ENCODE measurements around the gene SFXN3. TPM values are rescaled to one million over a fixed set of nuclear protein-coding genes. Genes with fewer than 3 reads are reported as not detected.
"Not testable (repeated sequence)": the region's sequence is repeated elsewhere in the genome, so short reads cannot be mapped to it uniquely, and the experiment has no call there.

Gene SFXN3
- total RNA-seq, 1 experiment from 2014 or later, result 32.1 TPM

DNA sequence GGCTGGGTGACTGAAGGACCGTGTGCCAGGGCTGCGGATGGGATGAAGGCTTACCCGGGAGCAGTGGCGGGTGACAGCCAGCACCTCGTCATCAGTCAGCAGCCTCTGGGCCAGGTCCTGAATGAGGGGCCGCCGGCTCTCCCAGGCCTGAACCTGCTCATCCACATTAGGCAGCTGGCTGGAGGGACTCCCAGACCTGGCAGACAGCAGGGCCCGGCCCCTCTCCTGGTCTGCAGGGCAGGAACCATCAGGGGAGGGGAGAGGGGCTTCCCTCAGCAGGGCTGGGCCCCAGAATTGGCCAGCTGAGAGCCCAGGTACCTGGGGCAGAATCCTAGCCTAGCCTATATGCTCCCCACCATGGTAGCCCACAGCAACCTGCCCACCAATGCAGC, 15.5 kb upstream of the SFXN3 start:
- no peak for DNase-seq (ENCODE audit: low read depth)

DNA sequence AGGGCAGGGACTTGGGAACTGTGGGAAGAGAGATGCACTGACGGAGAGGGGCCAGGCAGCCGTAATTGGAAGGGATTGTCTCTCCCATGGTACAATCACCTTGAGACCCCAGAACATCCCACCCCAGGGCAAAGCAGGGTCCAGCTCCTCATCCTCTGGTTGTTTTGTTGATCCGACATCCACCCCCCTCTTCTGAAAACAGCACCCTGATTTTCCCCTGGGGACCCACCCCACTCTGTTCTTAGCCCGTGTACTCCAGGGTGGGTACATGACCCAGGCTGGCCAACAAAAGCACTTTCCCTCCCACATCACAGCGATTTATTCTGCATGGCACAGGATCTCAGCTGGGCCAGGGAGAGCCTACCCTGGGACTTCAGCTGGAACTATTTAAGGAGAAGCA, 14.2 kb upstream of the SFXN3 start:
- DNase-seq (ENCODE audit: low read depth), result no peak

DNA sequence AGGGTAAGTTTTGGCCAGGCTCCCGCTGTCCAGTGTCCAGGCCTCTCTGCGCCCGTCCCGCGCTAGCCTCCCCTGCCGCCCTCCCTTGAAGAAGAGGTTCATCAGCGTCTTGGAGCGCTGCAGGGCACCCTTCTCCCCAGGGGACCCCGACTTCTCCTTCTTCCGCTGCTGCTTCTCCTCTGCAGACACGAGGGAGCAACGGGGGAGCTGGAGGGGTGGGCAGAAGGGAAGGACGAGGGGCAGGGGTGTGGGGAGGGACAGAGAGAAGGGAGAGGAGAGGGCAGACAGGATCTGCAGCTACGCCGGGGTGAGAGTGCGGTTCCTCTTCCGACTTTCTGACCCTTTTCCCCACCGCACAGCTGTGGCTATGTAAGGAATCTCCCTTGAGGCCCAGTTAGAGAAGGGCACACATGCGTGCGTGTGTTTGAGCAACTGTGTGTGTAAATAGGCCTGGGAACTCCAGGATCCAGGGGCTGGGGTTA, 12.9 kb upstream of the SFXN3 start:
- no peak for DNase-seq (ENCODE audit: low read depth)

DNA sequence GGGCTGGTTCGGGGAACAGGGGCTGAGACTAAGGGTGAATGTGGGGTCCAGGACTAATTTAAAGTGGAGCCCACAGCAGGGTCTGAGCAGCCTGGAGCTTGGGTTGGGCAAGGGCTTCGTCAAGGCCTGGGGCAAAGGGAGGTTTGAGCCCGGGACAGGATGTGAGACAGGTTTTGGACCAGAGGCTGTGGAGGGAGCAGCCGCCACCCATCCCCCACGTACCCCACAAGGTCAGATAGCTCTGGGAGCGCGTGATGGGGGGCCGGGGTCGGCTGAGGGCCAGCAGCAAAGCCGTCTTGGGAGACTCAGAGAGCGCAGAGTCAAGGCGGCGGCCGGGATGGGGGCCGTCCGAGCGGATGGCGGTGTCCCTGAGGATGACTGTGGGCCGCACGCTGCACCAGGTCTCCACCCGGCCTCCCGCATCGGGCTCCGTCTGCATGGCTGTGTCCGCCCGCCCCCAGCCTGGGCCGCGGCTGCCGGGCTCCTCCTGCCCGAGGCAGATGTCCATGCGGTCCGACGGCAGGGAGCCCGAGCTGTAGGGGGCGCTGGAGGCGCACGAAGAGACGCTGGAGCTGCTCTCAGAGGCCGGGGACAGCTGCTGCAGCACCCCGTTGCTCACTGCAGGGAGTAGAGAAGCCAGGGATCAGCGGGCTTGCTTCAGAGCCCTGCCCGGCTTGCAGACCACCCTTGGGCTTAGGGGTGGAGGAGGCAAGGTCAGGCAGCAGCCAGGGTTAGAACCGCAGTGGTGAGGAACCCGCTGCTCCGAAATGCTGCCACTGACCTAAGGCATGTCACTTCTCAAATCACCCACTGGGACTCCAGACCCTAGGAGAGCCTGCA, 12.2 kb upstream of the SFXN3 start:
- peak; percentile 85 for DNase-seq (ENCODE audit: low read depth)

DNA sequence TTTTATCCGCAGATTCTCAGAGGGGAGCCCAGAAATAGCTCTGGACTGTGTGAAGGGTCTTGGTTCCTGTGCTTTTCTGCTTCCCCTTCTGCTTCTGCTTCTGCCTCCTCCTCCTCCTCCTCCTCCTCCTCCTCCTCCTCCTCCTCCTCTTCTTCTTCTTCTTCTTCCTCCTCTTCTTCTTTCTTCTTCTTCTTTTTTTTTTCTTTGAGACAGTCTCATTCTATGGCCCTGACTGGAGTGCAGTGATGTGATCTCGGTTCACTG, 11.7 kb upstream of the SFXN3 start:
- DNase-seq (ENCODE audit: low read depth), result no peak

DNA sequence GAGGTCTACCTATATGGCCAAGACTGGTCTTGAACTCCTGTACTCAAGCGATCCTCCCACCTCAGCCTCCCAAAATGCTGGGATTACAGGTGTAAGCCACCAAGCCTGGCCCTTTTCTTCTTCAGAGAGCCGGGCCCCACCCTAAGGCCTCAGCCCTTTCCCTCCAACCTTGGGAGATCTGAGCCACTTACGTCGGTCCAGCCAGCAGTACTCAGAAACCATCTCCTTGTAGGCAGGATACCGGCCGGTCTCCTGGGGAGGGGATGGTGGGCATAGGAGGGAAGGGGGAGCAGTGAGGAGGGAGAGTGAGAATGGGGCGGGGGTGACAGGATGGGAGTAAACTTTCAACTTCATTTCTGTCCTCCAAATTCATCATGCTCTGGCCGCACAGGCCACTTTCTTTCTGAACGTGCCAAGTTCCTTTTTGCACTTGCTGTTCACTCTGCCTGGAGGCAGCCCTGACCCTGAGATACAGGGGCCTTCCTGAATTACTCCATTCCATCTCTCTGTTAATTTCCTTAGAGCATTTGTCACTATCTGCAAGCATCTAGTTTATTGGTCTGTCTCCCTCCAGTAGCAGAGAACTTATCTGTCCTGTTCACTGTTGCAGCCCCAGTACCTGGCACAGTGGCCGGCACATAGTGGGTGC, 10.5 kb upstream of the SFXN3 start:
- no peak for DNase-seq (ENCODE audit: low read depth)

DNA sequence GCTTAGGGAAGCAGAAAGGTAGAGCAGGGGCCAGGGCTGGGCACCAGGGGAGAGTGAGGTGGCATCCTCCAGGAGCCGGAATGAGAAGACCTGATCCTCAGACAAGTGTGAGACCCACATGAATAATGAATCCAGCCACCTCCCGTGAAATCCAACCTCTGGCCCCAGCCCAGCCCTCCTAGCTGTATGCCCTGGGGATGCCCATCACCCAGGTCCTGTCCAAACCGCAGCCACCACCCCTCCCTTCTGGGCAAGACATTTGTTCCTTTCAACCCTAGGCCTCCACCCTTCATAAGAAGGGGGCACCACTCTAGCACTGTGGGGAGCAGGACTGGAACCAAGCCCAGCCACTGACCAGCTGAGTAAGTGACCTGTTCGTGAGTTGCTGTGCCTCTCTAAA, 9.8 kb upstream of the SFXN3 start:
- DNase-seq (ENCODE audit: low read depth), result no peak

DNA sequence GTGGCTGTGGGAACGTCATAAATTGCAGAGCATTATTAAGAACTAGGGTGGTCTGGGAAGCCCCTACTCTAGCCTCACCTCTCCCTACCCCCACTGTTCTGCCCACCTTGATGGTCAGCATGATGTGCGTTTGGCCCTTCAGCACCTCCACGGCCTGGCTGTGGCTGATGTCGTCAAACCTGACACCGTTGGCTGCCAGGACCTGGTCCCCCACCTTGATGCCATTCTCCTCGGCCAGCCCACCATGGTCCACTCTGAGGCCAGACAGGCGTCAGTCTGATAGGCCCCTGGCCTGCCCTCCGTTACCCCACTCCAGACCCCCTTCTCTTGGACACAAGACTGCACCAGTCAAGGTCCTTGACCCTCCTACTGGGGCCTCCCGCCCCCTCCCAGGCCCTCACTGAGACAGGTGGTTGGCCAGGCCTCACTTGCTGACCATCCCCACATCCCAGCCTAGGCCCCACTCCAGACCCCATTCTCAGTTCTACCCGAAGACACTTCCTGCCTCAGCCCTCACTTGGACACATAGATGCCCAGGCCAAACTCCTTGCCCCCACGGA, 9.3 kb upstream of the SFXN3 start:
- no peak for DNase-seq (ENCODE audit: low read depth)

DNA sequence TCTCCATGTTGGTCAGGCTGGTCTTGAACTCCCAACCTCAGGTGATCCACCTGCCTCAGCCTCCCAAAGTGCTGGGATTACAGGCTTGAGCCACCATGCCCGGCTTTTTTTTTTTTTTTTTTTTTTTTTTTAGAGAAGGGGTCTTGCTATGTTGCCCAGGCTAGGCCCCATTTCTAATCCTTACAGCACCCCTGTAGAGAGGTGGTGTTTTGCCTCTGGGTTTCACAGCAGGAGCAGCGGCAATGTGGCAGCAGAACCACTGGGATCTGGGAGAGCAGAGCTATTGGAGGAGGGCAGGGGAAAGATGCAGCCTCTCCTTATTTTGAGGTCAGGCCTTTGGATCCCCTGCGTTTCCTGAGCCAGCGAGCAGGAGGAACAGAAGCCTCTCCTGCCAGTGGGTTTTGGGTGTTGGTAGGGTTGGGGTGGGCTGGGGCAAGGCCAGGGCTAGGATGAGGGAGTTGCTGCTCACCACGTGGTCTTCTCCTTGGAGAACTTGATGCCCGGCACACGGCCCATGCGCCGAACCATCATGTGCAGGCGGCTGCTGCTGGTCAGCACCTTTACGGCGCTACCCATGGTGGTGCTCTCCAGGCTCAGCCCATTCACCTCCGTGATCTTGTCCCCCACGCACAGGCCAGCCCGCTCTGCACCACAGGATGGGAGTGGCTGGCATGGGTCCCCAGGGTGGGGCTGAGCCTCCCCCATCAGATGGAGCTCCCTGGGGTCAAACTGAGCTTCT, 7.9 kb upstream of the SFXN3 start:
- DNase-seq (ENCODE audit: low read depth), result no peak

DNA sequence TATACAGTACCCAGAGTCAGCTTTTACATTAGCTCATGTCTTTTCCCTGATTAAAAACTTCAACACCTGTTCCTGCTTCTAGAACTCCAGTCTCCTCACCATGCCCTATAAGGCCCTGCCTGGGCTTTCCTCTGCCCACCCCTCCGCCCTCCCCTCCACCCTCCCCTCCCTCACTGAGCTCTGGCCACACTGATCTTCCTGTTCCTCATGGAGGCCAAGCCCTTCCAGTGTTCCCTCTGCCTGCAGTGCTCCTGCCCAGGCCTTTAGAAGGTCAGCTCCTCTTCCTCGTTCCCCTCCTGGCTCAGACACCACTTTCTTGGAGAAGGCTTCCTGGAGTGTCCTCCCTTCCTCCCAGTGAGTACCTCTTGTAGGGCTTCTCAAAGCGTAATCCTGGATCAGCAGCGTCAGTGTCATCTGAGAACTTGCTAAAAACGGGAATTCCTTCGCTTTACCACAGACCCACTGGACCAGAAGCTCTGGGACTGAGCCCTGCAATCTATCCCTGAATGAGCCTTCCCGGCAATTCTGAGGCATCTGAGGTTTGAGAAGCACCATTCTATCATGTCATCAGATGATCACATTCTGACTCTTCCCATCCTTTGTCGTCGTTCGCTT, 3.8 kb upstream of the SFXN3 start:
- DNase-seq (ENCODE audit: low read depth), result no peak

DNA sequence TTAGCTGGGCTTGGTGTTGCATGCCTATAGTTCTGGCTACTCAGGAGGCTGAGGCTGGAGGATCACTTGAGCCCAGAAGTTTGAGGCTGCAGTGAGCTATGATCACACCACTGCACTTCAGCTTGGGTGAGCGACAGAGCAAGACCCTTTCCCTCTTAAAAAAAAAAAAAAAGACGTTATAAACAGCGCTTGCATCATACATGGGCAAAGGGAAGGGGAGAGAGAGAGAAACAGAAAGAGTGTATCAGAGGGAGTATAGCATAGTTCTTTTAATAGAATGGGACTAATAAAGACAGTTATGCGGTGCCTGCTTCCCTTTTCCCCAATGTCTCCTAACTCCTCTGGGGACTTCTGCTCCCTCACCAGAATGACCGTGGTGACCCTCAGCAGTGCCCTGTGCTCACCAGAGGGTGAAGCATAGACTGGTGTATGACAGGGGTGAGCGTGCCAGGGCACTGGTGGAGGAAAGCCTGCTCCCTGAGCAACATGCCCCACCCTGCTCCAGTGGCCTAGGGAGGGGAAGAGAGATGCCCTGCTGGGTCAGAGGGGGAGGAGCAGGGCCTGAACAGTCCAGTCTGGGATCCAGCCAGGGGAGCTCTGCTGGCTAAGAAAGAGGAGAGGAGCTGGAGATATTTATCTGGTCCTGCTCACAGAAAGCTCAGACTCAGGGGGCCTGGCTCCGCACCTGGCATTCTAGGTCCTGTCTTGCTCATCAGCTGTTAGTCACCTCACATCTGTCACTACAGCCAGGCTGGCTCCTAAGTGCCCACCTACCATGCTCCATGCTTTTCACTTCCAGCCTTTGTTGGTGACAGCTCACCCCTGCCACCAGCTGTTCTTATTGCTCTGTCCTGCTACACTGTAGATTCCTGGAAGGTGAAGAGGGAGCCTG, 2.3 kb upstream of the SFXN3 start:
- no peak for DNase-seq (ENCODE audit: low read depth)

DNA sequence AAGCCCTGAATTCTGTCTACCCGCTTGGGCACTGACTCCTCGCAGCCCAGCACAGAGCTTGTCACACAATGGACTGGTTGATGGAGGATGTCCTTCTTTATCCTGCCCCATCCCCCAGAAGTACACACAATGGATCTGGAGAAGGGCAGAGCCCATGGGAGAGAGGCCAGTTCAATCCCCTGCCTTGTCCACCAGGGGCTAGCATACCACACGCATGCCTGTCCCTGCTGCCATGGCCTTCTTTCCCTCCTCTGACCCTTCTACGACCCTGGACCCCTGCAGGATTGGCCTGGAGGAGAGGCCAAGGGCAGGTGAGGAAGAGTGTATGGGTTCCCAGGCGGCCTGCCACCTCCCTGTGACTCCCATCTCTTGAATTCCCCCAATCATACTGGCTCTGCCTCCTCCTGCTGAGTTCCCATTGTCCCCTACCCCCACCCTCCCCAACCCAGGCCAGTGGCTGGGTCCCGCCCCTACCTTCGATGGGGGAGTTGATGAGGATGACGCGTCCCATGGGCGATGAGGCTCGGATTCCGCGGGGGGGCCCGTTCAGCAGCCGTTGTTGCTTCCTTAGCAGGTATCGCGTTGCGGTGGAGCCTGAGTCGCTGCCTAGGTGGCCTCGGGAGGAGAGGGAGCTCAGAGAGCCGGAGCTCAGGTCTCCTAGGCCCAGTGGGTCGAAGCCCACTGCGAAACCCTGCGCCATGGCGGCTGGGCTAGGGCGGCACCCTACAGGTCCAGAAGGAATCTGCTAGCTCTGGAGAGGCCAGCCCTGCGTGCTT, 1.3 kb upstream of the SFXN3 start:
- DNase-seq (ENCODE audit: low read depth), result no peak

DNA sequence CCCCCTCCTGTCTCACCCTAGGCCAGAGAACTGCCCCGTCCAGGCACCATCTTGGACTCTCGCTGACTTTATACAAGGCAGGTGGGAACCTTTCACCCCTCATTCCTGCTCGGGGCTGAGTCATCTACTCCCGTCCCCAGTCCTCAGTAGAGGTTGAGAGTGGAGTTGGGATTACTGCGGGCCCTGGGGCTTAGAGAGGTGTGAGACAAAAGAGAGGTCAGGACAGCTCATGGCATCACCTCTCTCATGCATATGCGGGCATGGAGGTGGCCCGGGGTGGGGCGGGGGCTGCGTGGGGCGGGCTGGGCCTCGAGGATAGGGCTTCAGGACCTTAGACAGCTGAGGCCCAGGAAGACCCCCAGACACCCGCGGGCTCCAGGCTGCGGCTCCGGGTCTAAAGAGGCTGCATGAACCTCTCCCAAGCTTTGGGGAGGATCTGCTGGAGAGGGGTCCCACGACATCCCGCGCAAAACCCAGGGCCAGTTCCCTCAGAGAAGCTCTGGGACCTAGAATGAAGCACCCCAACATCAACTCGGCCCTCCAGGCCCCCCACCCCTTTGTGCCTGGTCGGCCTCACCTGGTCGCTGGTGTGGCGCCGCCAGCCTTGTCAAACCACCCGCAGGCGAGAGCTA, 422 bp upstream of the SFXN3 start:
- DNase-seq (ENCODE audit: low read depth), result peak; percentile 23

DNA sequence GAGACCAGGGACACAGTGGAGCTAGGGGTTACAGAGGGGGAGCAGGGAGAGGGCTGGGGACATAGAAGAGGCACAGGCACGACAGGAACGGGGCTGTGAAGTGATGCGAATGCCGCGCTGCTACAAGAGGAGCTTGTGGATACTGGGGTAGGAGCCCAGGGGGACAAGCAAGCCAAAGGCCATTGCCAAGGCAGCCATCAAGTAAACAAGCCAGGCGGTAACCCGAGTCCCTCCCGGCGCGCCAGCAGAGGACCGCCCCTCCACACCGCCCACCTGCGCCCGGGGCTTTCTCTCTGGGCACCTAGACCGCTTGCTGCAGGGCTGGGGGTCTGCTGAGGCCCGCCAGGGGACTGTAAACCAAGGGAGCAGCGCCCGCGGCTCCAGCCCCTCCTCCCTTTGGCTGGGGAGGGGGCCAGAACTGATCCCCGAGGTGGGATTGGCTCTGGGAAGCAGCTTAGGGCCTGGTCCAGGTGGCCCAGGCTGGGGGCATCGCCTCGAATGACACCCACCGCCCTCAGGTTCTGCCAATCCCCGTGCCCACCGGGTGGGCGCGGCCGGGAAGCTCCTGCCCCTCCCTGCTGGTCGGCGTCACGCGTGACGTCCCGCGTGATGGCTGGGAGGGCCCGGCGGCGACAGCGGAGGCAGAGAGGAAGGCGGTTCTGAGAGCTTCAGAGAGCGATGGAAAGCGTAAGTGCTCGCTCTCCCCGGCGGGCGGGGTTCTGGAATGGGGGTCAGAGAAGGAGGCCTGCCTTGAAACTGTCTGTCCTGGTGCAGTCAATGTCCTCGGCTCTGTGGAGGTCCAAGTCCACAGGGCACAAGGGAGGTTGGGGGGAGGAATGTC, 982 bp downstream of the SFXN3 start:
- peak; percentile 66 for DNase-seq (ENCODE audit: low read depth)

DNA sequence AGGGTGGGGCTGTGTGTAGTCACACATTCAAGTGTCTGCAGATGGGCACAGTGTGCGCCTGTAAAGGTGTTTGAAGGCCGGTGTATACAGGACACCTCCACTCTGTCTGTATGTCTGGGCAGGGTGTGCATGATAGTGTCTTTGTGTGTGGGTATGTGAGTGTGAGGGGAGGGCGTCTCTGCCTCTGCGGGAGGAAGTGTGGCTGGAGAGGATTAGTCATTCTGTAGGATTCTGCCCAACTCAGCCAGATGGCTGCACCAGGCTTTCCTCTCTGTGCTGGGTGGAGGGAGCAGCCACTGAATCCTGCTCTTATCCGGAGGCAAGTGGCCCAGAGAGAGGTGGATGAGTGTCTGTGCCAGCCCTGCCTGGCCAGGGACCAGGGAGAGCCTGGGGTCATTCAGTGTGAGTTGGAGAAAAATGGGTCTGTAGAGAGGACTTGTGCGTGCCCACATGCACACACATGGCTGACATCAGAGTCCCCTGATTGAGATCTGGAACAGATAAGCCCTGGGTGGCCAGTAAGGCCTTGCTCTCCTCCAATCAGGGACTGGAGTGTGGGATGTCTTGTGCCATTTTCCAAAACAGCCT, 1.7 kb downstream of the SFXN3 start:
- DNase-seq (ENCODE audit: low read depth), result peak; percentile 90

DNA sequence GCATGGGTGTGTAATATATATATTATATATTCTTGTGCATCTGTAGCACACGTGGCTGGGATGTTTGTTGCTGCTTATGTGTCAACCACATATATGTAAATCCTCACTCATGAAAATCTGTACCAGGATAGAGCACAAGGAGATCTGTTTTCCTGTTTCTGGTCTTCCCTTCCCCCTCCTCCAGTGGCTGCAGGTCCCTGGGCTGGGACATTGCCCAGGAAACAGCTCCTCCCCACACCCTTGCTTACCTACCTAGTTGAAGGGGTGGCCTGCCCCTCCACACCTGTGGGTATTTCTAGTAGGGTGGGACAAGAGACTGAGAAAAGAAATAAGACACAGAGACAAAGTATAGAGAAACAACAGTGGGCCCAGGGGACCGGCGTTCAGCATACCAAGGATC, 2.2 kb downstream of the SFXN3 start:
- DNase-seq (ENCODE audit: low read depth), result no peak

DNA sequence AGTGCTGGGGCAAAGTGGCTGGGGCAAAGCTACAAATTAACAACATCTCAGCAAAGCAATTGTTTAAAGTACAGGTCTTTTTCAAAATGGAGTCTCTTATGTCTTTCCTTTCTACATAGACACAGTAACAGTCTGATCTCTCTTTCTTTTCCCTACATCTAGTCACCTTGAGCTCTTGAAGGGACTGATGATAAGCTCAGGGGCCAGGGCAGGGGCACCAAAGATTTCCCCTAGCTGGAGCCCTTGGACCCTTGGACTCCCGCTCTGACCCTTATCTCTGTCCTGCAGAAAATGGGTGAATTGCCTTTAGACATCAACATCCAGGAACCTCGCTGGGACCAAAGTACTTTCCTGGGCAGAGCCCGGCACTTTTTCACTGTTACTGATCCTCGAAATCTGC, 3.4 kb downstream of the SFXN3 start:
- DNase-seq (ENCODE audit: low read depth), result not testable (repeated sequence)

DNA sequence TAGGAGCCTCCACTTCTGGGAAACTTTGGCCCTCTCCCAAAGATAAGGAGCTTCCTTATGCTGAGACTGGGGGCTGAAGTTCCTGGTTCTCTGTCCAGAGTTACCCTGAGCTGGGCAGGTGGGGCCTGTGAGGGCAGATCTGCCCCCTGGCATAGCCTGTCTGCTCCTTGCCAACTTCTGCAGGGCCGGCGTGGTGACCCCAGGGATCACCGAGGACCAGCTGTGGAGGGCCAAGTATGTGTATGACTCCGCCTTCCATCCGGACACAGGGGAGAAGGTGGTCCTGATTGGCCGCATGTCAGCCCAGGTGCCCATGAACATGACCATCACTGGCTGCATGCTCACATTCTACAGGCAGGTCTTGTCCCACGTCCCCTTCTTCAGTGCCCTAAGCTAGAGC, 4.3 kb downstream of the SFXN3 start:
- no peak for DNase-seq (ENCODE audit: low read depth)

All from Daoy (cell line).